Thoracic aorta (tissue), 2 donors: Measurements from ENCODE around the gene TTC21A. TPM values are rescaled to one million over a fixed set of nuclear protein-coding genes. Genes with fewer than 3 reads are reported as not detected.

Experiments
- ATAC-seq: fragments of 150-250 bp; one replicate; pipeline ENCODE4 v1.8.0; 2017; ENCODE audit warnings: low read depth; ENCODE audit not compliant: insufficient number of reproducible peaks, low FRiP score
- DNase-seq: peaks from one replicate; pipeline ENCODE4 v3.0.0-alpha.2; 2020; ENCODE audit warnings: low spot score
- H3K27ac ChIP-seq, 2 donors: fragments of 200-600 bp; sonication (generic); 1 replicate in 1 of 2; 2 replicates in 1 of 2; pipeline ENCODE4 v1.5.1; 2016; ENCODE audit warnings: mild to moderate bottlenecking in 2 of 2, moderate library complexity in 2 of 2
- H3K27me3 ChIP-seq: fragments of 200-600 bp; sonication (generic); replicated peaks from 2 replicates; pipeline ENCODE4 v1.6.0; 2016; ENCODE audit warnings: mild to moderate bottlenecking; ENCODE audit not compliant: insufficient read depth
- H3K36me3 ChIP-seq: fragments of 200-600 bp; sonication (generic); one replicate; pipeline ENCODE4 v1.5.1; 2016
- H3K4me1 ChIP-seq, 2 donors: fragments of 200-600 bp; sonication (generic); 1 replicate in 1 of 2; 2 replicates in 1 of 2; pipeline versions ENCODE4 v1.5.1 to v1.6.0; 2016; ENCODE audit warnings: low read depth in 2 of 2, mild to moderate bottlenecking in 1 of 2; ENCODE audit not compliant: control insufficient read depth in 1 of 2
- H3K4me3 ChIP-seq: fragments of 200-600 bp; sonication (generic); 2 replicates; pipeline ENCODE4 v1.5.1; 2016; ENCODE audit warnings: mild to moderate bottlenecking
- H3K9me3 ChIP-seq: fragments of 200-600 bp; sonication (generic); 2 replicates; pipeline ENCODE4 v1.5.1; 2016
- CTCF ChIP-seq: fragments of 200-600 bp; sonication (generic); IDR thresholded peaks from one replicate; pipeline ENCODE4 v1.5.1; 2019; ENCODE audit warnings: antibody characterized with exemption
- total RNA-seq, 2 donors: library from RNA; depleted of rRNA; stranded (reverse); fragments of >200 nt; gene quantifications; one replicate each; pipeline versions ENCODE4 v1.1.0 to v1.2.3, GENCODE V29; 2016

Gene TTC21A
- total RNA-seq, 2 donors from 2014 or later = 3.0 to 14.9 TPM

DNA sequence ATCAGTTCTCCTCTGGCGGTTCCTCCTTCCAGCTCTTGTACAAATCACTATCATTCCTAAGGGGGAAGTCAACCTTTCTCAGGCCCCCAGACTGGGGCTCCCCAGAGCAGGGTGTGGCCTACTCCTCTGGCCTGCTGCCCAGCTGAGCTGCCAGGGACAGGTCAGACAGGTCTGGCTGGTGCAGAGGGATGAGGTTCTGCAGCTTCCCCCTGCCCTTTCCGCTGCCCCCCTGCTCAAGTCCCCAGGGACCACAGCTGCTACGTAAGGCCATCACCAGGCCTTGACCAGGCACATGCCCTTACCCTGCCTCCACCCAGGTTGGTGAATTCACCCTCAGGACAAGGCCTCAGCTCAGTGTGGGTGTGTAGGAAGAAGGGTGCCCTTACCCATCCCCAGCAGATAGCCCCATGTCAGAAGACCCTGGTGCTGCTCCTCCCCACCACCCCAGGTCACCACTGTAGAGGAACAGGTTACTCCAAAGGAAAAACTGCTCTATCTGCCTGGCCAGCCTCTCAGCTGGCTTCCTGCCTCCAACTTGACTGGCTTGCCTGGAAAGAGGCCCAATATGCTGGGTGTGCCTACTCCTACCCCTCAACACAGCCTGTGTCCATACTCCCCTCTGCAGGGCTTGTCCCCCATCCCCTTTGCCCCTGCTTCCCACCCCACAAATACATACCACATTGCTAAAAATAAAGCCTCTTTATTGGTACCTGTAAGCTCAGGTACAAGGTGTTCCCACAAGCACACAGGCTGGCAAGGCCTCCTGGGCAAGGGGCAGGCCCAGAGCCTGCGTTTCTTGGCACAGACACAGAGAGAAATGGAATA, 33.9 kb downstream of the TTC21A start:
- no peak for ATAC-seq
- Histone ChIP-seq H3K36me3 (peaks cover 57% of the 10 kb centered on the region), H3K27ac (peak overlapping the region; percentile 24 to 39), H3K4me1 (peaks cover 30 to 51% of the 10 kb centered on the region in 2 donors), H3K27me3 (no peaks in the 10 kb centered on the region), H3K9me3 (no peaks in the 10 kb centered on the region), H3K4me3 (no peak overlapping the region)
- DNase-seq = no peak
- no peak for TF ChIP-seq CTCF

GRCh38 chr3:39142067-39142466, 34.6 kb downstream of the TTC21A start:
- no peaks in the 10 kb centered on the region for H3K27me3 ChIP-seq
- ATAC-seq (no peak), DNase-seq (no peak)
- no peak for TF ChIP-seq CTCF
- H3K36me3 ChIP-seq = peaks cover 57% of the 10 kb centered on the region
- H3K4me3 ChIP-seq = no peak overlapping the region
- H3K4me1 ChIP-seq = peaks cover 35 to 58% of the 10 kb centered on the region in 2 donors
- H3K27ac ChIP-seq = peak overlapping the region; percentile 24 to 39
- no peaks in the 10 kb centered on the region for H3K9me3 ChIP-seq

- Histone ChIP-seq H3K27ac (no peak overlapping the region), H3K9me3 (no peaks in the 10 kb centered on the region), H3K27me3 (no peaks in the 10 kb centered on the region), H3K36me3 (peaks cover 57% of the 10 kb centered on the region), H3K4me1 (peaks cover 46 to 70% of the 10 kb centered on the region in 2 donors), H3K4me3 (no peak overlapping the region)
- no peak for ATAC-seq
- no peak for DNase-seq
- TF ChIP-seq CTCF = no peak
Measured at GRCh38 chr3:39143051-39143885, 35.8 kb downstream of the TTC21A start.

DNA sequence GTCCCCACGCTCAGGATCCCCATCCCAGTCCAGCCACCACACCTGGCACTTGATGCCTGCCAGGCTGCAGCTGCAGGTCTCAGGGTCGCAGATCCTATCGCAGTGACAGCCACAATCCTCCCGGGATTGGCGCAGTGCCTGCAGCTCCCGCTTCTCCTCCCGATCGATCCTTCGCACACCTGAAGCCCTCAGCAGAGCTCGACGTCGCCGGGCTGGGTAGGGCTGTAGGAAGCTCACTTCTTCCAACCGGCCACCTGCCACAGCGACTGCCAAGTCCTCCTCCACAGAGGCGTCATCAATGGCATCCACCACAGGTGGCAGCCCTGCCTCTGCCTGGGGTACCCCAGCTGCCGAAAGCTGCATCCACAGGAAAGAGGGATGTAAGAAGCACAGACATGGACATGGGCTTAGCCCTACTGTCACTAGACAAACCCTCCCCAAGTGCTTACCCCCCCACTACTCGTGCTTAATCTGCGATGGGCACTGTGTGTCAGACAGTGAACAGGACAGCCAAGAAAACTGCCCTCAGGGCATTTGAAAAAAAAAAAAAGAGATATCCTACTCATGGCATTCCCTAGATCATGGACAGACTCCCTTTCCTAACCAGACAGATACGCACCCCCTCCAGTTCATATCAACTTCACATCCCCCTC, 36.7 kb downstream of the TTC21A start:
- DNase-seq = no peak
- no peak for TF ChIP-seq CTCF
- no peak for ATAC-seq
- Histone ChIP-seq H3K27me3 (no peaks in the 10 kb centered on the region), H3K27ac (no peak overlapping the region), H3K4me1 (peaks cover 56 to 75% of the 10 kb centered on the region in 2 donors), H3K4me3 (no peak overlapping the region), H3K36me3 (peaks cover 57% of the 10 kb centered on the region), H3K9me3 (no peaks in the 10 kb centered on the region)
